ENCODE measurements around the gene MIGA2.

MIGA2 gene

GRCh38 chr9:129037767-129038098, 1.3 kb downstream of the MIGA2 start:
- no peak for DNase-seq

GRCh38 chr9:129038109-129038852, 1.9 kb downstream of the MIGA2 start:
- no peak for DNase-seq

GRCh38 chr9:129040113-129040643, 3.8 kb downstream of the MIGA2 start:
- no peak for DNase-seq

DNA sequence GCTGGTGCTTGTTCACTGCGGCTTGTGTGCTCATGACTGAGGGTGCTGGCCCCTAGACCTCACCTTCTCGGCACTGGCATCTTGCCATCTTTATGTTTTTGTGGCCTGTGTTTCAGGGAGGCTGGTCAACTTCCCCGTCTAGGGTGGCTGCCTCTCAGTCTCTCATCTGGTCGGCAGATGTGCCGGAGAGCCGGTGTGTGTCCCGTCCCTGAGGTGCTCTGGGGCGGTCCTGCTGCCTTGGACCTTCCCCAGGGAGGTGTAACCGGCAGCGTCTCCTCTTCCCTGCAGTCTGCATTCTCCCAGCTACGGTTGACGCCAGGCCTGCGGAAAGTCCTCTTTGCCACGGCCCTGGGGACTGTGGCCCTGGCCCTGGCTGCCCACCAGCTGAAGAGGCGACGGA, 5.6 kb downstream of the MIGA2 start:
- no peak for DNase-seq

DNA sequence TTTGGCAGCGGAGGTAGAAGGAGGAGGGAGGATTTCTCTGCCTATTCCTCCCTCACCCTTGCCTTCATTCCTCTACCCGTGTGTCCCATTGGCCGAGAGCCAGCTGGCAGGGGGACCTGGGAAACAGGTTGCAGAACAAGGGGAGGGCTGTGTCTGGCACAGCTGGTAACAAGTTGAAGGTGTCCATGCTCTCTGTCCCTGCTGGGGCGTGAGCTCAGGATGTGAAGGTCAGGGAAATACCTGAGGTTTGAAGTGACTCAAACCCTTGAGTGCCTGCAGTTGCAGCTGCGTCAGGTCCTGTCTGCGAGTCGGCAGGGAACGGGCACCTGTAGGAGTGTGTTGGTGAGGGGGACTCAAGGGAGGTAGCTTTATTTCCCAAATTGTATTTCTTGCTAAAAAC, 16.2 kb downstream of the MIGA2 start:
- DNase-seq: no peak

GRCh38 chr9:129053020-129053419, 16.6 kb downstream of the MIGA2 start:
- no peak for DNase-seq

- no peak for DNase-seq
Observed at GRCh38 chr9:129054163-129054851, 17.9 kb downstream of the MIGA2 start.

- no peak for DNase-seq
Observed at GRCh38 chr9:129058965-129059795, 22.8 kb downstream of the MIGA2 start.

- no peak for DNase-seq
Observed at GRCh38 chr9:129059796-129060785, 23.7 kb downstream of the MIGA2 start.

GRCh38 chr9:129060991-129061390, 24.6 kb downstream of the MIGA2 start:
- no peak for DNase-seq

DNA sequence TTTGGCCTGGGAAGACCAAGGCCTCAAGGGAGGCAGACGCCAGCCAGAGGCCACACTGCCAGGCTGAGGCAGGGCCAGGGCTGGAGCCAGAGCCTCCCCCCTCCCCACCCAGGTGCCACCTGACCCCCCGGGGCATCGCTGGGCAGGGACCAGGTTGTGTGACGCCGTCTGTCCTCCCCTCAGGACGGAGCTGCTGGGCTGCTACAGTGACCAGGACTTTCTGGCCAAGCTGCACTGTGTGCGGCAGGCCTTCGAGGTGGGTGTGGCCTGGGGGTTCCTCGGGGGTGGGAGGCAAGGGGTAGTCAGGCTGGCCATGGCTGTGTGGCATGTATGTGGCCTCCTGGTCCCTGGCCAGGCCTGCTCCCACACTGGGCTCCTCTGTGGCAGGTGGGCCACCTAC, 26.6 kb downstream of the MIGA2 start:
- no peak for DNase-seq

- DNase-seq: no peak
Observed at GRCh38 chr9:129064499-129064908, 28.1 kb downstream of the MIGA2 start.

DNA sequence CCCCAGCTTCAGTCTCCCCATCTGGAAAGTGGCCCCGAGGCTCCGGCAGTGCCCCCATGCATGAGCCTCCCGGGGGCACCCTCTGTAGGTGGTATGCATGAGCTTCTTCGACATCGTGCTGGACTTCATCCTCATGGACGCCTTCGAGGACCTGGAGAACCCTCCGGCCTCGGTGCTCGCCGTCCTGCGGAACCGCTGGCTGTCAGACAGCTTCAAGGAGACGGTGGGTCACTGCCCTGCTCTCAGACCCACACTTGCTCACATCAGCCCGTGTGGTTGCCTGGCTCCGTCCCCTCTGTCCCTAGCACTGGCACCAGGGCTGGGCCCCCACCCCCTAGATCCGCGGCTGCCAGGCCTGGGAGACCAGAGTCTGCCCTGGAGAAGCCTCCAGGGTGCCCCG, 31.7 kb downstream of the MIGA2 start:
- DNase-seq: no peak

DNA sequence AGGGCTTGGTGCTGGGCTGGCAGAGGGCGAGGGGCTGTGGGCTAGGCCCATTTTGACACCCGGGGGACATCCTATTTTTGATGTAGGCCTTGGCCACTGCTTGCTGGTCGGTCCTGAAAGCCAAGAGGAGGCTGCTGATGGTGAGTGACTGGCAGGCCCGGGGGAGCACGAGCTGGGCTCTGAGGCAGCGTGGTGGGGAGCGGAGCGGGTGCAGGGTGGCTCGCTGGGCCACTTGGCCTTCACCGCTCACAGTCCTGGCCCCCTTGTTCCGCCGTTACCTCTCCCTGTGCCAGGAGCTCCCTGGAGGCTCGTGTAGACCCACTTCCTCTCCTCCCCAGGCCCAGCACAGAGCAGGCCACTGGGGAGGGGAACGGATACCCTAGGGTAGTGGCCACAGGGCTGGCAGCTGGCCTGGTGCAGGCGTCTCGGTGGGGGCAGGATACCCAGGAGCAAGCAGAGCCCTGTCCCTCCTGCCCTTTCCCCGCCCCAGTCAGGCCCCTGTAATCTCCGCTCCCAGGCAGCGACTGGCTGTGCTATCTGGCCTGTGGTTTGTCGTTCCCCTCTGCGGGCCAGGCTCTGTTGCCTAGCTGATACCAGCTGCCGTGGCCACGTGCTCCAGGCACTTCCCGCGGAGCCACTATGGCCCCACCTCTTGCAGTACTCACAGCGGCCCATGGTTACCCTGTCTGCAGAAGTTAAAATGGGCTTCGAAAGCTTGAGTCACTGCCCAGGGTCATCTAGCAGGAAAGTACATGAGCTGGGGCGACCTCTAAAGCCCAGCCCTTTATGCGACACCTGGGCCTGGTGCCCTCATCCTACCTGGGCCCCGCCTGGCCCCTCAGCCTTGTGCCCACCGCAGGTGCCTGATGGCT, 32.8 kb downstream of the MIGA2 start:
- no peak for DNase-seq

DNA sequence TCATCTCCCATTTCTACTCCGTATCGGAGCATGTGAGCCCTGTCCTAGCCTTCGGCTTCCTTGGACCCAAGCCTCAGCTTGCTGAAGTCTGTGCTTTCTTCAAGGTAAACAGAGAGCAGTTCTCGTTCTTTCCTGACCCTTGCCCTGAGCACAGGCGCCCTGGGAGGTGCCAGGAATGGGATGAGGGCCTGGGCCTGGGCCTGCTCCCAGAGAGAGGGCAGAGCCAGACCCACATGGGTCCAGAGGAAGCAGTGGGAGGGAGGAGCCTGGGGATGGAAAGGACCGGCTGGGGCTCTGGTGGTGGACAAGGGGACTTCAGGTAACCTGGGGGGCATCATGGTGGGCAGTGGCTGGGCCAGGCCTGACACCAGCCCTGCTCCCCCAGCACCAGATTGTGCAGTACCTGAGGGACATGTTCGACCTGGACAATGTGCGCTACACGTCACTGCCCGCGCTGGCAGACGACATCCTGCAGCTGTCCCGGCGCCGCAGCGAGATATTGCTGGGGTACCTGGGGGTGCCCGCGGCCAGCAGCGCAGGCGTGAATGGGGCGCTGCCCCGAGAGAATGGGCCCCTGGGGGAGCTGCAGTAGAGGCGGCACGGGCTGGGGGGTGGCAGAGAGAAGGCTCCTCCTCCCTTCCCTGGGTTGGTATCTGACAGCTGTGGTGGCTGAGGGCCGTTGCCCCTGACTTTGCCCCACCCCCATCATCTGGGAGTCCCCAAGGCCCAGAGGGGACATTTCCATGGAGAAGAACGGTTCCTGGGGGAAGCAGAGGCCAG, 33.6 kb downstream of the MIGA2 start:
- DNase-seq: no peak

DNA sequence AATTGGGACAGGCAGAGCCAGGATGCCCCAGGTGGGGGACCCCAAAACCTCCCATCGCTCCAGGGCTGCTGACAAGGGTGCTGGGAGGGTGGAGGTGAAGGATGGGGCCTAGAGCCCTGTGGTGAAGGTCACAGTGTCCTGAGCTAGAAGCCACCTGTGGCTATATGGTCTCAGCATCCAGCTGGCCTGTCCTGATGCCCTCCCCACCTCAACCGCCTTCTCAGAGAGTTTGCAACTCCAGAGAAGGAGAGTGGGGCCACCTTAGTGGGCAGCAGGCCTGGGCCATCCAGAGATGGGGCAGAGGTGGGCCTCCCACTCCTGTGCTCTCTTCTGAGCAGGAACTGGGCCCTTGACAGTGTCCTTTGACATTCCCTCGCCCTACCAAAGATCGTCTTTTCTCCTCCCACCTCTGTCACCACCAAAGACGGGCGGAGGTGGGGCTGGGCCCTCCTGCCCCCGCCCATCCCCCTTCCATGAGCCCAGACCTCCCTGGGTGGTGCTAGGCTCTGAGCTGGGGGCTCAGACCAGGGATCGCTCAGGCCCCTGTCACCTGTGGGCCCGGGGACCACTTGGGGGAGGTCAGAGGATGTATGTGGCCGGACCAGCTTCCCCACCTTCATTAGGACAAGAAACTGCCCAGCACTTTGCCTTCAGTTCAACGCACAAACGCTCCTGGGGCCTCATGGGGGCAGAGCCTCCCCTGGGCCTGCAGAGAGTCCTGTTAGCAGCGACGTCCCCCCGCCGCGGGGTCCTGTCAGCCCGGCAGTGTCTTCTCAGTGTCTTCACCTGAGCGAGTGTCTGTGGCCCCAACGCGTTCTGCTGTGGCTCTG, 34.5 kb downstream of the MIGA2 start:
- no peak for DNase-seq

DNA sequence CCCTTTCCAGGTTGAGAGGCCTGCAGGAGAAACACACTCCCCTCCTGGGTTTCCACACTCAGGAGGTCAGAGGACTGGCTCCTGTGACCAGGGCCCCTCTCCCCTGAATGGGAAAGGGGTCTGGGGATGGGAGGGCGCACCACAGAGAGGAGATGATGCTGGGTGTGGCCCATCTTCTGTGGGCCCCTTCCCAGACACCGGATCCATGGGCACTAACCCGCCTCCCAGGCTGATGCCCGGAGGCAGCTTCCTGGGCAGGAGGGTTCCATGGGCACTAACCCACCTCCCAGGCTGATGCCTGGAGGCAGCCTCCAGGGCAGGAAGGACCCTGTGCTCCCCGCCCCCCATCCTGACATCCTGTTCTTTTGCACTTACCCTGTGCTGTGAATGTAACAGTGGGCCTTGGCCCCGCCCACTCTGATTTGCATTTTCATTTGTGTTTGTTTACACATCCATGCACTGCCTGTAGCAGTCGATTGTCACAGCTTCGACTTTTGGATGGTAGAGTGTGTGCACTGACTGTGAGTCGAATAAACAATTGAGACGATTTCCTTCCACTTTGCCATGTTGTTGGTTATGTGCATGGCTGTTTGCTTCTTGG, 35.2 kb downstream of the MIGA2 start:
- no peak for DNase-seq

DNA sequence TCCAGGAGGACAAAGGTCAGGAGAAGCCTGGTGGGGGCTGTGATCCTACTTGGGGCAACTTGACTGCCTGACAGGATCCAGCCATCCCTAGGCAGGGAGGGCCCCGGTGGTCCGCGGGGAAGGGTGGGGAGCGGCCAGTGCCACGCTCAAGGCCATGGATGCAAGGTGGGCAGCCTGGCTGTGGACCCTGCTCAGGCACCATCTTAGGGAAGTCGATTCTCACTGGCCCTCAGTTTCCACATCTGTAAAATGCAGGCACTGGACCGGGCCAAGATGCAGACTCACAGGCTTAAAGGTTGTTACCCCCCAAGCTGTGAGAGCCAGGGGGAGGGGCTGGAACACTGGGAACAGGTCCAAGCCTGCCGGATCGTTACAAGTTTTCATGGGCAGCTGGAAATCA, 35.7 kb downstream of the MIGA2 start:
- DNase-seq: no peak

DNA sequence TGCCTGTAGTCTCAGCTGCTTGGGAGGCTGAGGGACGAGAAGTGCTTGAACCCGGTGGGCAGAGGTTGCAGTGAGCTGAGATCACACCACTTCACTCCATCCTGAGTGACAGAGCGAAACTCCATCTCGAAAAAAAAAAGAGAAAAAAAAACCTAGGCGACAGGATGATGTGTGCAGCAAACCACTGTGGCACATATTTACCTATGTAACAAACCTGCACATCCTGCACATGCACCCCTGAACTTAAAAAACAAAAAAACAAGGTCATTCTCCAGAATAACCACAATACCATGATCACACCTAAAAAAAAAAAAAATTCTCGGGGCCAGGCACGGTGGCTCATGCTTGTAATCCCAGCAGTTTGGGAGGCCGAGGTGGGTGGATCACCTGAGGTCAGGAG, 37.0 kb downstream of the MIGA2 start:
- DNase-seq: no peak

Data from SHP77 treated with DMSO at 0.1 percent for 48 hours (cell line).